IPS DF 19.7 (cell line): Measurements from ENCODE around the gene ZNF614.
"Not testable (repeated sequence)": the region's sequence is repeated elsewhere in the genome, so short reads cannot be mapped to it uniquely, and the experiment has no call there.

ENCODE experiments used
- DNase-seq: peaks from one replicate; pipeline ENCODE4 v3.0.0-alpha.2; 2013; ENCODE audit warnings: low read depth, low spot score

The ZNF614 gene

DNA sequence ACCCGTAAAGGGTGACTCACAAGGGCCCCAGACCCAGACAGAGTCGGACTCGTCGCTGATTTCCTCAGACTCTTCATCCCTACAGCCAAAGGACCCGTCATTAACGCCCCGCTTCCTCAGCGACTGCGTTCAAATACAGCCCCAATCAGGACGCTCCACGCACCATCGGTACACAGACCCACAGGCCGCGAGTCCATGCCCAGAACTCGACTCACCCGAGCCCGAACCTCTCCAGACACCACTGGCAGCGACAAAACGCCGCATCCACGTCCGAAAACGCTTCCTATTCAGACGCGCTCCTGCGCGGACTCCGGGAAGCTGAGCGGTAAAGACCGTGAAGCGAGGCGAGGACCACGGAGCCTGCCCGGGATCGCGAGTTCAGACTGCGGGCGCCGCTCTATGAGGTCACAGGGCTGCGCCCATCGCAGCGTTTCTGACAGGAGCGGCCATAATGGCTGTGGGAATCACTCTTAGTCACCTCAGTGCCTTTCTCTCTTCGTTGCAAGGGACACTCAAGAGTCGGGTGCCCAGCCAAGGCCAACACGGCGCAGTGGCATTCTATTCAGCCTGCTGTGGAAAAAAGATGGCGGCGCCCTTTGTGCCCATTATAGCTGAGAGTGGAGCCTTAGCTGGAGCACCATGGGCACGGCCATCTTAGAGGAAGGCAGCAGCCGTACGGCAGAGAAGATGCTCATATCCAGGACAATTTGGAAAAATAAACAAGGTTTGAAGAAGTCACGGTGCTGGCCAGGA is at the start of gene ZNF614:
TSS of gene ZNF614 (minus strand) at position 353 of the 753 bp plus-strand sequence. CDS start 2,634 bp downstream, outside the sequence.
- peak; percentile 59 for DNase-seq

DNA sequence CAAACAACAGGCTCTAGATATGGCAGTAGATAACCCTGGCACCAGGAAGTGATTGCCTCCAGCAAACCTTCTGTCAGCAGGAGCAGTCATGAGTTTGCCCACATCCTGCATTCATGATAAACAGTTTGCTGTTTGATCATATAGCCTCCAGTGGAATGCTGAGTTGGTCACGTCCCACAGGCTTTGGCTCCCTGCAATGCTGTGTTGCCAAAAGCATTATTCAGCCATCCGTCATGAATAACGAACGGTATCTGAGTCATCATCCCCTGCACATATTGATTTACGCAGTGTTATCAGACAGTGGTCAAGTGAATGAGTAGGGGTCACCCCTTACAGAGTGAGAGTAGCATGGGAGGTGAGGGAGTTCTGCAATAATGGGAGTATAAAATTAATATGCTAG is 42.3 kb upstream of the ZNF614 start:
- no peak for DNase-seq

DNA sequence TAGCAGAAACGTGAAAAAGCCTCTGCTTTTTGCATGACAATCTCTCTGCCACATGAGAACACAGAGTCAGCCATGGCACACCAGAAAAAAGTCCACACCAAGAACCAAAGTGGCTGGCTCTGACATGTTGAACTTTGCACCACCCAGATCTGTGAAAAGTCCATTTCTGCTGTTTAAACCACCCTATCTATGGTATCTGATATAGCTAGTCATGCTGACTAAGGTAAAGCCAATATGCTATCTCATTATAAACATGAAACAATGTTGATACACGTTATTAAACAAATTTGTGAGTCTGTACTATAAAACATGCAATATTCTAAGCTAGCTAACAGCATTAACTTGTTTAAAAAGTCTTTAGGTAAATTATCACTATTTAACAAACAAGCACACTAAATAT is 41.5 kb upstream of the ZNF614 start:
- DNase-seq = no peak

DNA sequence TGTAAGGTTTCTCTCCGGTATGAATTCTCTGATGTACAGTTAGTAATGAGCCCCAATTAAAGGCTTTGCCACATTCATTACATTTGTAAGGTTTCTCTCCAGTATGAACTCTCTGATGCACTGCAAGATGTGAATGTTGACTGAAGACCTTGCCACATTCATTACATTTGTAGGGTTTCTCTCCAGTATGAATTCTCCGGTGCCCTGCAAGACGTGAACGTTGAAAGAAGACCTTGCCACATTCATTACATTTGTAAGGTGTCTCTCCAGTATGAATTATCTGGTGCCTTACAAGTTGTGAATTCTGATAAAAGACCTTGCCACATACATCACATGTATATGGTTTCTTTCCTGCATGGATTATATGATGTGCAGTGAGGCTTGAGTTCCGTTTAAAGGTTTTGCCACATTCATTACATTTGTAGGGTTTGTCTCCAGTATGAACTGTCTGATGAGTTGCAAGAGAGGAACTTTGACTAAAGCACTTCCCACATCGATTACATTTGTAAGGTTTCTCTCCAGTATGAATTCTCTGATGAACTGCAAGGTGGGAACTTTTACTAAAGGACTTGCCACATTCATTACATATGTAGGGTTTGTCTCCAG is 38.2 kb upstream of the ZNF614 start:
- no peak for DNase-seq

DNA sequence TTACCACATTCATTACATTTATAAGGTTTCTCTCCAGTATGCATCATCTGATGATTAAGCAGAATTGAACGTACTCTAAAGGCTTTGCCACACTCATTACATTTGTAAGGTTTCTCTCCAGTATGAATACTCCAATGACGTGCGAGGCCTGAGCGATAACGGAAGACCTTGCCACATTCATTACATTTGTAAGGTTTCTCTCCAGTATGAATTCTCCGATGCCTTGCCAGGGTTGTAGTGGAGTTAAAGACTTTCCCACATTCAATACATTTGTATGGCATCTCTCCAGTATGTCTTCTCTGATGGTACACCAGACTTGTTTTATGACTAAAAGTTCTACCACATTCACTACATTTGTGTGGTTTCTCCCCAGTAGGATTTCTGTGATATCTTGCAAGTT is 37.2 kb upstream of the ZNF614 start:
- DNase-seq = no peak

DNA sequence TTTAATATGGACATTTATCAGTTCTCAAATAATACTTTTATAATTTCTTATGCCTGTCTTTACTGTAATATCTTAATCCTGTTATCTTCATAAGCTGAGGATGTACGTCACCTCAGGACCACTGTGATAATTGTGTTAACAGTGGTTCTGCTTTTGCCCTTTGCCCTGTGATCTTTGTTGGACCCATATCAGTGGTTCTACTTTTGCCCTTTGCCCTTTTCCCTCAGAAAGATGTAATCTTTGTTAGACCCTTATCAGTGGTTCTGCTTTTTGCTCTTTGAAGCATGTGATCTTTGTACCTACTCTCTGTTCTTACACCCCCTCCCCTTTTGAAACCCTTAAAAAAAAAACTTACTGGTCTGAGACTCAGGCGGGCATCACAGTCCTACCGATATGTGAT is 28.3 kb upstream of the ZNF614 start:
- DNase-seq = not testable (repeated sequence)

DNA sequence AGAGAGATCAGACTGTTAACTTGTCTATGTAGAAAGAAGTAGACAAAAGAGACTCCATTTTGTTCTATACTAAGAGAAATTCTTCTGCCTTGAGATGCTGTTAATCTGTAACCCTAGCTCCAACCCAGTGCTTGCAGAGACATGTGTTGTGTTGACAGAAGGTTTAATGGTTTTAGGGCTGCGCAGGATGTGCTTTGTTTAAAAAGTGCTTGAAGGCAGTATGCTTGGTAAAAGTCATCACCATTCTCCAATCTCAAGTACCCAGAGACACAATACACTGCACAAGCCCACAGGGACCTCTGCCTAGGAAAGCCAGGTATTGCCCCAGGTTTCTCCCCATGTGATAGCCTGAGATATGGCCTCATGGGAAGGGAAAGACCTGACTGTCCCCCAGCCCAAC is 23.6 kb upstream of the ZNF614 start:
- DNase-seq = not testable (repeated sequence)

DNA sequence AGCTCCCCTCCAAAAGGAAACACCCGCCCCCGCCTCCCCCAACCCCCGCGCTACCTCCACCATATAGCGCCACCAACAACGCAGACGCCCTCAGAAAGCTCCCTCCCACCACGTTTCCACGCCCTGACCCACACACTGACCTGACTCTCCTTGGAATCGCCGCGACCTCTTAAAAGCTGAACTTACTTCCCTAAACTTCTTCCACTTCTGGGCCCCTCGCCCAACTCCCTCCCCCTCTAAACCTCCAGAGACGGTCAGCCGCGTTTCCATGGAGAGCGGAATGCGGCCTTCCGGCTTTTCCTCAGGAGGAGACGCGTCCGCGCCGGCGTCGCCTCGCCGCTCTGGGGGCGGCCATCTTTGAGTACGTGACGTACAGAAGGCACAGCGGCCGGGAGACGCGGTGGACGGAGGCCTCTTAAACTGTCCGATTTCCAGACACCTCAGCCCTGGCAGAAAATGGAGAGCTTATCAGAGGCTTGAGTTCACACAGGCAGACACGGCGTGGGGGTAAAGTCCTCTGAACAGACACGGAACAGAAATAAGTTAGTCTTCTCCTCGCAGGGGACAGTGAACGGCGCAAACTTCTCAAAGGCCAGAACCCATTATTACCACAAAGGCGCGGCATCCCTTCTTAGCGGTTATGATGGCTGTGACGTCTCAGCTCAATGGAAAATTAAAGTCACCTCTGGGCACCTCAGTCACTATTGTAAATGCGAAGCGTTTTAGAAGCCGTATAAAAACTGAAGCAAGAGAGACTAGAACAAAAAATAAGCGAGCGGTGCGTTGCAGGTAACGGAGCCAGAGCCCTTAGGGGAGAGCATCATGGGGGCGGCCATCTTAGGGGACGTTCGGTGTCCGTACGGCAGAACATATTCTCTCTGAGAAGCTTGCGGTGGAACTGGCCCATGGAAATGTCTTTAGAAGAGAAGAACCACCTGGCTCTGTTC is 20.6 kb upstream of the ZNF614 start, which contains the start of gene ZNF432:
TSS of gene ZNF432 (minus strand) at position 284 of the 947 bp plus-strand sequence. CDS start 1,970 bp downstream, outside the sequence.
- DNase-seq = peak; percentile 95

DNA sequence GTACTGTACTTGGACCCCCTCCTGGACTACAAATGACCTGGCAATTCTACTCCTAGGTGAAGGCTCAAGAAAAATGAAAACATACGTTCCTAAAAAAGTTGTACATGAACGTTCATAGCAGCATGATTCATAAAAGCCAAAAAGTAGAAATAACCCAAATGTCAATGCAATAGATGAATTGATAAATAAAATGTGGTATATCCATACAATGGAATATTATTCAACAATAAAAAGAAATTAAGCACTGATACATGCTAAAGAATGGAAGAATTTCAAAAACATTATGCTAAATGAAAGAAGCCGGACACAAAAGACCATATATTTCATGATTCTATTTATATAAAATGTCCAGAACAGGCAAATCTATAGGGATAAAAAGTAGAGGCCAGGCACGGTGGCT is 11.0 kb upstream of the ZNF614 start:
- no peak for DNase-seq

DNA sequence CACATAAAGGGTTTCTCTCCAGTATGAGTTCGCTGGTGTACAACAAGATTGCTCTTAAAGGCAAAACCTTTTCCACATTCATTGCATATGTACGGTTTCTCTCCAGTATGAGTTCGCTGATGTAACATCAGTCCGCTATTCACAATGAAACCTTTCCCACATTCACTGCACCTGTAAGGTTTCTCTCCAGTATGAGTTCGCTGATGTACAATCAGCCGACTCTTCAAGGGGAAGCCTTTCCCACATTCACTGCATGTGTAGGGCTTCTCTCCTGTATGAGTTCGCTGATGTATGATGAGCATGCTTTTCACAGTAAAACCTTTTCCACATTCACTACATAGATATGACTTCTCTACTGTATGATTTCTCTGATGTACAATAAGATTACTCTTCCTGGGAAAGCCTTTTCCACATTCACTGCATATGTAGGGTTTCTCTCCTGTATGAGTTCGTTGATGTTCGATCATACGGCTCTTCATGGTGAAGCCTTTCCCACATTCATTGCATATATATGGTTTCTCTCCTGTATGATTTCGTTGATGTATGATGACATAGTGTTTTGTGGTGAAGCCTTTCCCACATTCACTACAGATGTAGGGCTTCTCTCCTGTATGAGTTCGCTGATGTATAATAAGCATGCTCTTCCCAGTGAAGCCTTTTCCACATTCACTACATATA is 6.0 kb upstream of the ZNF614 start:
- DNase-seq = no peak

DNA sequence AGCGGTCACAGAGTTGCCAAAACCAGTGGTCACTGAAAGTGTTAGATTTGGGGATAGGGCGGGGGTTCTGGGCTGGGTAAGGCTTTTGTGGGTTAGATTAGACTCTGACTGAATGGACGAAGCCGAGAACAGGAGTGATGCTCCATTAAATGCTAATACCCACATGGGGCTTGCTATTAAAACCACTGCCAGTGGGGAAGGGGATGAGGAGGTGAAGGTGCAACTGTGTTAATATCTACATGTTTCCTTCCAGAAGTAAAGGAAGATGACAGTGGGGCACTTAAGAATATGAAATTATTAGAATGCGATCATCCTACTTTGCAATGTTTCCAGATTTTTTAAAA is 573 bp upstream of the ZNF614 start:
- no peak for DNase-seq

DNA sequence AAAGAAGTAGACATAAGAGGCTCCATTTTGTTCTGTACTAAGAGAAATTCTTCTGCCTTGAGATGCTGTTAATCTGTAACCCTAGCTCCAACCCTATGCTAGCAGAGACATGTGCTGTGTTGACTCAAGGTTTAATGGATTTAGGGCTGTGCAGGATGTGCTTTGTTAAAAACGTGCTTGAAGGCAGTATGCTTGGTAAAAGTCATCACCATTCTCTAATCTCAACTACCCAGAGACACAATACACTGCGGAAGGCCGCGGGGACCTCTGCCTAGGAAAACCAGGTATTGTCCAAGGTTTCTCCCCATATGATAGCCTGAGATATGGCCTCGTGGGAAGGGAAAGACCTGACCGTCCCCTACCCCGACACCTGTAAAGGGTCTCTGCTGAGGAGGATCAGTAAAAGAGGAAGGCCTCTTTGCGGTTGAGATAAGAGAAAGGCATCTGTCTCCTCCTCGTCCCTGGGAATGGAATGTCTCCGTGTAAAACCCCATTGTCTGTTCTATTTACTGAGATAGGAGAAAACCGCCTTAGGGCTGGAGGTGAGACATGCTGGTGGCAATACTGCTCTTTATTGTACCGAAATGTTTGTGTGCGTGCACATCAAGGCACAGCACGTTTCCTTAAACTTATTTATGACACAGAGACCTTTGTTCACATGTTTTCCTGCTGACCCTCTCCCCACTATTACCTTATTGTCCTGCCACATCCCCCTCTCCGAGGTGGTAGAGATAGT is 1.8 kb downstream of the ZNF614 start:
- not testable (repeated sequence) for DNase-seq

DNA sequence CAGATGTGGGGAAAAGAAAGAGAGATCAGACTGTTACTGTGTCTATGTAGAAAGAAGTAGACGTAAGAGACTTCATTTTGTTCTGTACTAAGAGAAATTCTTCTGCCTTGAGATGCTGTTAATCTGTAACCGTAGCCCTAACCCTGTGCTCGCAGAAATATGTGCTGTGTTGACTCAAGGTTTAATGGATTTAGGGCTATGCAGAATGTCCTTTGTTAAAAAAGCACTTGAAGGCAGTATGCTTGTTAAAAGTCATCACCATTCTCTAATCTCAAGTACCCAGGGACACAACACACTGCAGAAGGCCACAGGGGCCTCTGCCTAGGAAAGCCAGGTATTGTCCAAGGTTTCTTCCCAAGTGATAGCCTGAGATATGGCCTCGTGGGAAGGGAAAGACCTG is 3.7 kb downstream of the ZNF614 start:
- DNase-seq = not testable (repeated sequence)

DNA sequence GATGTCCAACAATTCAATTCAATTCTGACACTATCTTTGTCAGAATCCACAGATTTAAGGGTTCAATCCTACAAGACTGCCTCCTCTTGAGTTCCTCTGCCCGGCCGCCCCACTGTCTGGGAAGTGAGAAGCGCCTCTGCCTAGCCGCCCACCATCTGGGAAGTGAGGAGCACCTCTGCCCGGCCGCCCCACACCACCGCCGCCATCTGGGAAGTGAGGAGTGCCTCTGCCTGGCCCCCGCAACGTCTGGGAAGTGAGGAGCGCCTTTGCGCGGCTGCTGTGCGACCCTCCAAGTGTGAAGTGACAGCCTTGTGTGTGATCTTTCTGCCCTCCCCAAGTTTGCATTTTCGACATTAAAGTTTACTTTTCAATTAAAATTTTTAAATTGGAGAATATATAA is 6.0 kb downstream of the ZNF614 start:
- no peak for DNase-seq

DNA sequence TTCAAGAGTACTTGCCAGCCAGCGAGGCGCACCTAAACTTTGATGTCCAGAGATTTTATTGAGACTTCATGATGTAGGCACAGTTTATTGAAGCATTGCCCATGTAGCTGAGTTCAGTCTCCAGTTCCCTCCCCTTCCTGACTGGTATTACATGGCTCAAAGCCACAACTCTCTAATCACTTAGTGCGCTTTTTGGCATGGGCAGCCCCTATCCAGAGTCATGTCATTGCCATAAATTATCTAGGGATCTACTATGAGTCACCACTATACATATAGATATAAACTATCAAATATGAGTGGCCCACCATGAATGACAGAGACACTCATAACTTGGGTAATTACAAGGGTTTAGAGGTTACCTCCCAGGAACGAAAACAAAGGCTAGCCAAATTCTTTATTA is 7.7 kb downstream of the ZNF614 start:
- DNase-seq = no peak

DNA sequence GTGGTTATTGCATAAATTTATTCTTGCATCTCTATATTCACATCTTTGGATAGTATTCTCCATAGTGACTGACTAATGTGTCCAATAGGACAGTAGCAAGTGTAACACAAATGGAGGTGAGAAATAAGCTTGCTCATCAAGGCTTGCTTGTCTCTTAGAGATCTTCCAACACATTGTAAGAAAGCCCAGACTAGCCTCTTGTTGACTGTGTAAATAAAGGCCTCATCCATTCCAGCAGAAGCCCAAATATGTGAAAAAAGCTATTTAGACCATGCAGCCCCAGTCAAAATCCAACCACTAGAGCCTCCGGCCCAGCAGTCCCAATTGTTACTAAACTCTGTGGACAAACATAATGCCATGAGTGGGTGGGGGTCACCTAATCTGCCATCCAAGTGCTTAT is 17.5 kb downstream of the ZNF614 start:
- DNase-seq = no peak

DNA sequence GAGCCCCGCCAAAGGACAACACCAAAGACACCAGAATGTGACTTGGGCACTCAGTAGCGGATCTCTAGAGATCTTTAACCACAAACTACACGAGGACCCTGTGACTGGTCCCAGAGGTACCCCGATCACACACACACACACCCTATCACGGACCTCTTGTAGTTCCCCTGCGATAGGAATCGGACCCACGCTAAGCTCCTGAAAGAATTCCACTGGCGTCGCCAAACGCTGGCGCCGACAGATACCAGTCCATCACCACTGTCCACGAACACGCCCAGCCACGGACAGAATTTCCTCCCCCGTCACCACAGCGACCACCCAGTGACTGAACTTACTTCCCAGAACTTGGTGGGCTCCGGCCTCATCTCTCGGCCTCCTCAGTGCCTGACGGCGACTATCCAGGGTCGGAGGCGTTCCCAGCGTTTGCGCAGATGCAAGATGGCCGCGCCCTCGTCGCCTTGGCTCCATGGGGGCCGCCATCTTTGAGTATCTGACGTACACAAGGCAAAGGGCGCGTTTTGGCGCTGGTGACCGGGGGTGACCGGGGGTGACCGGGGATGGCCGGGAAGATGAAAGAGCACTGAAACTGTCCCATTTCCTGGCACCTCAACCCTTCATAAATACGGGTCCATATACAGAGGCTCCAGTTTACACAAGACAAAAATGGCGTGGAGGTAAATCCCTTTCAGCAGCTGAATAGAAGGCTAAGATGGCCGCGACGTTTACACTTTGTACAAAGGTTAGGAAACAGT is 20.2 kb downstream of the ZNF614 start, which contains the start of gene ZNF615:
TSS of gene ZNF615 (minus strand) at position 406 of the 752 bp plus-strand sequence. CDS start 4,500 bp downstream, outside the sequence.
- peak; percentile 28 for DNase-seq

DNA sequence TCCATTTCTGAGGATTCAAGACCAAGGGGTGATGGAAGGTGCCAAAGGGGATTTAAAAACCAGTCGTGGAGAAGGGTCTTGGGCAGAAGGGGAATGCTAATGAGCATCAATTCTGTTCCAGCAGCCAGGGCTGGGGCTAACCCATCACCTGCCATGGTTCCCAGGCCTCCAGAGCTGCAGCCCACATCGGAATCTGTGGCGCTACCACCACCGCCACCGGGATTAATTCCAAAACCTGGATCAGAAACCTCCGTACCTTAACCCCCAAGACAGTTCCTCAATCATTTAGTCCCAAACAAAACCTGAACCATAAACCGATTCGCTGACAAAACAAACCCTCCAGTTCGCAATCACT is 20.8 kb downstream of the ZNF614 start:
- DNase-seq = no peak

DNA sequence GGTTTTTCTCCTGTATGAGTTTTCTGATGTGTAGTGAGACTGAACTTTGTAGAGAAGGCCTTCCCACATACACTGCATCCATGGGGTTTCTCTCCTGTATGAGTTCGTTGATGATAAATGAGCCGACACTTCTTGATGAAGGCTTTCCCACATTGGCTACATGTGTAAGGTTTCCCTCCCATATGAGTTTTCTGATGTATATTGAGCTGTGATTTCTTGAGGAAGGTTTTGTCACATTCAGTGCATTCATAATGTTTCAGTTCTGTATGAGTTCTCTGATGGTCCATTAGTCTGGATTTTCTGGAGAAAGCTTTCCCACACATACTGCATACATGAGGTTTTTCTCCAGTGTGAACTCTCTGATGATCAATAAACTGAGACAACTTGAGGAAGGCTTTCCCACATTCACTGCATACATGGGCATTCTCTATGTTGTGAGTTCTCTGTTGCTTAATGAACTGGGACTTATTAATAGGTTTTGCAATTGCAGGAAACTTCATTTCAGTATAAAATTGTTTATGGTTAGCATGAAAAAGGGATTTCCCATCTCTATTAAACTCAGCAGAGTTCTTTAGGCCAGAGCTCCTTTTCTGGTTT is 34.0 kb downstream of the ZNF614 start:
- DNase-seq = no peak

DNA sequence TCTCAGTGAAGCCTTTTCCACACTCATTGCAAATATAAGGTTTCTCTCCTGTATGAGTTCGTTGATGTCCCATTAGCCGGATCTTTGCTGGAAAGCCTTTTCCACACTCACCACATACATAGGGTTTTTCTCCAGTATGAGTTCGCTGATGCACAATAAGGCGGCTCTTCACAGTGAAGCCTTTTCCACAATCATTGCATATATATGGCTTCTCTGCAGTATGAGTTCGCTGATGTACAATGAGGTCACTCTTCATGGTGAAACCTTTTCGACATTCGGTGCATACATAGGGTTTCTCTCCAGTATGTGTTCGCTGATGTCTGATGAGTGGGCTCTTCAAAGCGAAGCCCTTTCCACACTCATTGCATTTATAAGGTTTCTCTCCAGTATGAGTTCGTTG is 34.8 kb downstream of the ZNF614 start:
- no peak for DNase-seq
